ENCODE data around the gene DOCK1.

DNA sequence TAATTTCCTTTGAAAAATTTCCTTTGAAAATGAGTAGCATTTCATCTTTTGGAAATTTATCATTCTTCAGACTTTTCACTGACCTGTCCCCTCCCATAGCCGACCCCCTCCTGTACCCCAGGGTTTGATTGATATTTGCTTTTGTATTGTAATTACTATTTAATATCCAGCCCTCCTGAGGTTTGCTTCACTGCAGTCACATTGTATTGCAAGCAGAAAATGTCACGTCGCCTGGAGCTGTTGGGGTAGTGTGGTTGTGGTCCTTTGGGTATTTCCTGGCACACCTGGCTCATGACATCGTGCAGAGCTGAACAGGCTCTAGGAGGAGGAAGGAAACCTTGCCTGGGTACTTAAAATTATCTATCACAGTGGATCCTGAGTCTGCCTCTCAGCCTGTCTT is 175.1 kb downstream of the DOCK1 start:
- TF ChIP-seq, protein P1, sequence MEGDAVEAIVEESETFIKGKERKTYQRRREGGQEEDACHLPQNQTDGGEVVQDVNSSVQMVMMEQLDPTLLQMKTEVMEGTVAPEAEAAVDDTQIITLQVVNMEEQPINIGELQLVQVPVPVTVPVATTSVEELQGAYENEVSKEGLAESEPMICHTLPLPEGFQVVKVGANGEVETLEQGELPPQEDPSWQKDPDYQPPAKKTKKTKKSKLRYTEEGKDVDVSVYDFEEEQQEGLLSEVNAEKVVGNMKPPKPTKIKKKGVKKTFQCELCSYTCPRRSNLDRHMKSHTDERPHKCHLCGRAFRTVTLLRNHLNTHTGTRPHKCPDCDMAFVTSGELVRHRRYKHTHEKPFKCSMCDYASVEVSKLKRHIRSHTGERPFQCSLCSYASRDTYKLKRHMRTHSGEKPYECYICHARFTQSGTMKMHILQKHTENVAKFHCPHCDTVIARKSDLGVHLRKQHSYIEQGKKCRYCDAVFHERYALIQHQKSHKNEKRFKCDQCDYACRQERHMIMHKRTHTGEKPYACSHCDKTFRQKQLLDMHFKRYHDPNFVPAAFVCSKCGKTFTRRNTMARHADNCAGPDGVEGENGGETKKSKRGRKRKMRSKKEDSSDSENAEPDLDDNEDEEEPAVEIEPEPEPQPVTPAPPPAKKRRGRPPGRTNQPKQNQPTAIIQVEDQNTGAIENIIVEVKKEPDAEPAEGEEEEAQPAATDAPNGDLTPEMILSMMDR (IDR thresholded peaks at IDR 0.05): no peak
- TF ChIP-seq EZH2 (IDR thresholded peaks at IDR 0.05): no peak
- TF ChIP-seq EZH2phosphoT487 (IDR thresholded peaks at IDR 0.05): no peak
